Caco-2 (cell line): ENCODE data around the gene DFFB. TPM values are rescaled to one million over a fixed set of nuclear protein-coding genes. Genes with fewer than 3 reads are reported as not detected.

Experiments
- BruUV-seq: library from RNA; stranded (reverse); fragments of 400-500 nt; replicated peaks from 2 replicates; lab custom pipeline; 2021; lab: Mats Ljungman, UMichigan
- CTCF ChIA-PET: fragments of 300-600 bp; sonication (Branson Sonifier 250); formaldehyde crosslinking; loops from one replicate; lab custom pipeline; 2022; ENCODE audit warnings: antibody characterized with exemption; lab: Charles Lee
- POLR2A ChIA-PET: fragments of 300-600 bp; sonication (Branson Sonifier 250); formaldehyde crosslinking; loops from one replicate; lab custom pipeline; 2022; ENCODE audit warnings: antibody characterized with exemption; lab: Charles Lee
- DNase-seq, 2 experiments: peaks; one replicate each; pipeline versions ENCODE4 v3.0.0 to v3.0.0-alpha.2; 2020 to 2022
- H3K27me3 ChIP-seq: replicated peaks from 2 replicates; pipeline ENCODE4 v1.6.0; 2011; ENCODE audit warnings: low read length; ENCODE audit not compliant: control insufficient read depth, insufficient read depth
- H3K36me3 ChIP-seq: 2 replicates; pipeline ENCODE4 v1.5.1; 2011; ENCODE audit warnings: low read length; ENCODE audit not compliant: control insufficient read depth, insufficient read depth
- H3K4me1 ChIP-seq: fragments of 250-450 bp; sonication (Bioruptor Pico); 2 replicates; pipeline ENCODE4 v1.5.1; 2020; ENCODE audit warnings: mild to moderate bottlenecking
- H3K4me3 ChIP-seq: 2 replicates; pipeline ENCODE4 v1.5.1; 2011; ENCODE audit warnings: low read depth, mild to moderate bottlenecking, control low read depth, low read length
- H3K9me3 ChIP-seq: fragments of 250-450 bp; sonication (Bioruptor Pico); 2 replicates; pipeline ENCODE4 v1.5.1; 2020; ENCODE audit warnings: mild to moderate bottlenecking, moderate library complexity
- H3K27ac Mint-ChIP-seq: one replicate; pipeline ENCODE4 v1.8.0; 2022; ENCODE audit warnings: mixed read lengths; ENCODE audit not compliant: unreplicated experiment
- H3K27me3 Mint-ChIP-seq: one replicate; pipeline ENCODE4 v1.8.0; 2022; ENCODE audit warnings: mixed read lengths; ENCODE audit not compliant: insufficient read depth, unreplicated experiment
- H3K36me3 Mint-ChIP-seq: one replicate; pipeline ENCODE4 v1.8.0; 2022; ENCODE audit warnings: mild to moderate bottlenecking, mixed read lengths; ENCODE audit not compliant: insufficient read depth, unreplicated experiment
- H3K4me1 Mint-ChIP-seq: one replicate; pipeline ENCODE4 v1.8.0; 2022; ENCODE audit warnings: low read depth, mixed read lengths; ENCODE audit not compliant: unreplicated experiment
- H3K4me3 Mint-ChIP-seq: one replicate; pipeline ENCODE4 v1.8.0; 2022; ENCODE audit warnings: mild to moderate bottlenecking, moderate library complexity, mixed read lengths; ENCODE audit not compliant: unreplicated experiment
- H3K9me3 Mint-ChIP-seq: one replicate; pipeline ENCODE4 v1.8.0; 2022; ENCODE audit warnings: mixed read lengths; ENCODE audit not compliant: unreplicated experiment
- CTCF ChIP-seq, 2 experiments: fragments of 200-600 bp in 1 of 2; IDR thresholded peaks; 1 replicate in 1 of 2; 2 replicates in 1 of 2; pipeline versions ENCODE4 v1.5.1 to v1.8.0; 2011 to 2022; ENCODE audit warnings: antibody characterized with exemption in 1 of 2, control low read depth in 1 of 2, inconsistent platforms in 1 of 2, low read depth in 1 of 2, low read length in 1 of 2, mild to moderate bottlenecking in 1 of 2, moderate library complexity in 1 of 2; ENCODE audit not compliant: insufficient read depth in 1 of 2, severe bottlenecking in 1 of 2, unreplicated experiment in 1 of 2
- intact Hi-C: fragments of 100-400 bp; cut with micrococcal nuclease; formaldehyde crosslinking; loops from one replicate; pipeline ENCODE4 v1.10.0; 2022; ENCODE audit not compliant: unreplicated experiment
- total RNA-seq: library from RNA; stranded (reverse); gene quantifications from 2 replicates; pipeline ENCODE4 v1.2.3, GENCODE V29; 2022

Gene DFFB
- total RNA-seq, 1 experiment from 2014 or later, result 7.7 TPM

GRCh38 chr1:3924186-3924824 lies 67.0 kb downstream of the DFFB start:
- H3K27me3 ChIP-seq, result no peaks in the 10 kb centered on the region
- CTCF ChIA-PET, result no interaction called here

DNA sequence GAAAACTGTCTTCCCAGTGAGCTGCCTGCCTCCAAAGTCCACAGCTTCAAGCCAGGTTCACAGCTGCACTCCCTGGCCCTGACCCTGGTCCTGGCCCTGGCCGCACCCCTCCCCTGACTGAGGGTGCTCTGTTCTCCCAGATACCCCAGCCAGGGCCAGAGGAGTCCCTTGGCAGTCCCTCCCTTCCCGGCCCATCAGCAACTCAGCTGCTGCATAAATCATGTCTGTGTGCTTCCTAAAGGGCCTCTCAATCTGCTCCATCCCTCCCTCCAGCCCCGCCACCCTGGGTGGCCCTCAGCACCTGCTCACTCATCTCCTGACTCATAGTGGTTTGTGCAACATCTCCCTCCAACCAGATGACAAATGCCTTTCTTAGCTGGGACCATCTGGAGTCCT lies 67.5 kb downstream of the DFFB start:
- intact Hi-C loops, result no loop called here
- no peak for DNase-seq
- Histone ChIP-seq H3K4me1 (no peaks in the 10 kb centered on the region), H3K27me3 (no peaks in the 10 kb centered on the region), H3K9me3 (peaks cover 5% of the 10 kb centered on the region), H3K36me3 (no peaks in the 10 kb centered on the region), H3K4me3 (no peak overlapping the region)
- no peak for TF ChIP-seq CTCF (IDR thresholded peaks at IDR 0.05; ENCODE audit: insufficient read depth in 1 of 2, low read depth in 1 of 2, low read length in 1 of 2, severe bottlenecking in 1 of 2, unreplicated experiment in 1 of 2)
- H3K4me3 Mint-ChIP-seq, result no peak overlapping the region
- POLR2A ChIA-PET, result no interaction called here
- peaks cover 3% of the 10 kb centered on the region for H3K27me3 Mint-ChIP-seq
- CTCF ChIA-PET, result no interaction called here
- no peaks in the 10 kb centered on the region for H3K36me3 Mint-ChIP-seq
- BruUV-seq, result no TSS peak
- H3K27ac Mint-ChIP-seq, result no peak overlapping the region
- no peaks in the 10 kb centered on the region for H3K4me1 Mint-ChIP-seq
- peaks cover 28% of the 10 kb centered on the region for H3K9me3 Mint-ChIP-seq

More at GRCh38 chr1:3924186-3924824, 67.0 kb downstream of the DFFB start:
- Histone ChIP-seq H3K36me3 (no peaks in the 10 kb centered on the region), H3K4me1 (no peaks in the 10 kb centered on the region), H3K4me3 (no peak overlapping the region), H3K9me3 (peaks cover 5% of the 10 kb centered on the region)
- Mint-ChIP-seq H3K36me3 (no peaks in the 10 kb centered on the region), H3K4me3 (no peak overlapping the region), H3K27ac (no peak overlapping the region), H3K9me3 (peaks cover 23% of the 10 kb centered on the region), H3K27me3 (peaks cover 3% of the 10 kb centered on the region), H3K4me1 (no peaks in the 10 kb centered on the region)
- no peak for TF ChIP-seq CTCF (IDR thresholded peaks at IDR 0.05; ENCODE audit: insufficient read depth in 1 of 2, low read depth in 1 of 2, low read length in 1 of 2, severe bottlenecking in 1 of 2, unreplicated experiment in 1 of 2)
- no peak for DNase-seq
- BruUV-seq, result no TSS peak
- POLR2A ChIA-PET, result no interaction called here
- intact Hi-C loops, result no loop called here

DNA sequence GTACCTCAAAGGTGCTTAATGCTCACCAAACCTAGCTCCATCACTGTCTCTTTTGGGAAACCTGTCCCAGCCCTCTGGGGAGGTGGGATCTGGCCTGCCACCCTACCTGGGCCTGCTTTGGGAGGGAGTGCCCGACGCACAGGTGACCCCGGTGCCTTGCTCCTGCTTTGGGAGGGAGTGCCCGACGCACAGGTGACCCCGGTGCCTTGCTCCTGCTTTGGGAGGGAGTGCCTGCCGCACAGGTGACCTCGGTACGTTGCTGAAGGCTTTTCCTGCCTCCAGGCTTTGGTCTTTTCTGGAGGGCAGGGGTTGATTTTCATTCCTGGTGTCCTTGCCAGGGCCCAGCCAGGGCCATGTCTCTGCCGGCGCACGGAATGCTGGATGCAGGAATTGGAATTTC lies 68.0 kb downstream of the DFFB start:
- no peaks in the 10 kb centered on the region for H3K4me1 ChIP-seq
- intact Hi-C loops, result no loop called here
- H3K4me1 Mint-ChIP-seq, result no peaks in the 10 kb centered on the region
- no peaks in the 10 kb centered on the region for H3K36me3 Mint-ChIP-seq
- no peak for TF ChIP-seq CTCF (IDR thresholded peaks at IDR 0.05; ENCODE audit: insufficient read depth in 1 of 2, low read depth in 1 of 2, low read length in 1 of 2, severe bottlenecking in 1 of 2, unreplicated experiment in 1 of 2)
- H3K9me3 Mint-ChIP-seq, result peaks cover 33% of the 10 kb centered on the region
- no peak overlapping the region for H3K4me3 ChIP-seq
- DNase-seq, result no peak
- peaks cover 5% of the 10 kb centered on the region for H3K9me3 ChIP-seq
- no peaks in the 10 kb centered on the region for H3K36me3 ChIP-seq
- POLR2A ChIA-PET, result no interaction called here
- no TSS peak for BruUV-seq
- H3K27me3 Mint-ChIP-seq, result peaks cover 3% of the 10 kb centered on the region
- H3K4me3 Mint-ChIP-seq, result no peak overlapping the region
- CTCF ChIA-PET, result no interaction called here
- H3K27me3 ChIP-seq, result no peaks in the 10 kb centered on the region
- no peak overlapping the region for H3K27ac Mint-ChIP-seq
